ENCODE measurements around the gene BRAT1. TPM values are rescaled to one million over a fixed set of nuclear protein-coding genes. Genes with fewer than 3 reads are reported as not detected.
A peak's percentile ranks its signal among the peaks of the same experiment; 100 is the strongest.

The BRAT1 gene
- total and polyA plus RNA-seq, 2 experiments from 2014 or later, result 32.5 to 76.8 TPM

GRCh38 chr7:2571409-2571808 is 16.1 kb upstream of the BRAT1 start (continued):
- no peak for TF ChIP-seq ZNF462 (CRISPR knock-in tag; IDR thresholded peaks at IDR 0.05)
- TF ChIP-seq EZH2 (IDR thresholded peaks at IDR 0.05; ENCODE audit: low read depth, unreplicated experiment), result no peak

- H3K36me3 Mint-ChIP-seq (ENCODE audit: low read depth), result no peaks in the 10 kb centered on the region
- H3K4me1 Mint-ChIP-seq, result peaks cover 11% of the 10 kb centered on the region
- no peaks in the 10 kb centered on the region for H4K20me1 ChIP-seq (replicated peaks; ENCODE audit: insufficient read depth)
- DNase-seq (ENCODE audit: low spot score) (no peak), ATAC-seq (no peak)
- no peaks in the 10 kb centered on the region; the same call in 1 of the 2 replicates for H3K4me1 ChIP-seq (ENCODE audit: insufficient read depth)
- no peaks in the 10 kb centered on the region for H3K27me3 ChIP-seq (ENCODE audit: insufficient read depth)
- peaks cover 12% of the 10 kb centered on the region; the same call in 1 of the 2 replicates for H3F3A ChIP-seq (replicated peaks; ENCODE audit: low read depth)
- no peak overlapping the region for H3K4me3 Mint-ChIP-seq
- peaks cover 4% of the 10 kb centered on the region for H3K27me3 Mint-ChIP-seq (ENCODE audit: insufficient read depth, low read depth, poor library complexity)
- 0 out of 2 replicates have a peak overlapping the region, but pooled peaks have one; percentile 32 for H3K27ac ChIP-seq (ENCODE audit: low read depth)
- H3K9me2 ChIP-seq (ENCODE audit: insufficient read depth), result no peaks in the 10 kb centered on the region
- no peaks in the 10 kb centered on the region for H3K9me3 Mint-ChIP-seq
- H2AFZ ChIP-seq, result no peak overlapping the region
- no peak overlapping the region for H3K4me2 ChIP-seq
- H3K27ac Mint-ChIP-seq, result no peak overlapping the region
- no peaks in the 10 kb centered on the region for H3K36me3 ChIP-seq (ENCODE audit: insufficient read depth)
- no peak overlapping the region for H3K4me3 ChIP-seq
- no peaks in the 10 kb centered on the region for H3K79me2 ChIP-seq (replicated peaks; ENCODE audit: insufficient read depth)
- TF ChIP-seq EZH2phosphoT487 (IDR thresholded peaks at IDR 0.05; ENCODE audit: unreplicated experiment) (no peak), CREB1 (CRISPR knock-in tag; IDR thresholded peaks at IDR 0.05; ENCODE audit: low read depth) (no peak), REST (IDR thresholded peaks at IDR 0.05; ENCODE audit: unreplicated experiment) (no peak), ZNF114 (CRISPR knock-in tag; IDR thresholded peaks at IDR 0.05) (no peak), ETS1 (IDR thresholded peaks at IDR 0.05) (no peak), STAT1 (IDR thresholded peaks at IDR 0.05; ENCODE audit: unreplicated experiment) (no peak)
Observed at GRCh38 chr7:2570021-2570420, 14.7 kb upstream of the BRAT1 start.
